GM19351 (cell line): ENCODE measurements around the gene STPG3.
"Not testable (repeated sequence)": the region's sequence is repeated elsewhere in the genome, so short reads cannot be mapped to it uniquely, and the experiment has no call there.

Source experiments
- ATAC-seq: cut with Tn5 transposase; IDR thresholded peaks from one replicate; pipeline ENCODE4 v1.9.1; 2021; ENCODE audit warnings: mild to moderate bottlenecking, moderate library complexity; ENCODE audit not compliant: unreplicated experiment

Gene STPG3

GRCh38 chr9:137244486-137245449 lies 6.3 kb upstream of the STPG3 start:
- no peak for ATAC-seq

- no peak for ATAC-seq
These were observed 5.3 kb upstream of the STPG3 start for GRCh38 chr9:137245450-137246421.

GRCh38 chr9:137247135-137247915 lies 3.8 kb upstream of the STPG3 start:
- no peak for ATAC-seq

- ATAC-seq = no peak
These were observed 3.2 kb upstream of the STPG3 start for GRCh38 chr9:137247916-137248175.

- ATAC-seq = no peak
These were observed 525 bp upstream of the STPG3 start for GRCh38 chr9:137250329-137251193.

- ATAC-seq = no peak
These were observed 593 bp downstream of the STPG3 start for GRCh38 chr9:137251490-137252268.

- ATAC-seq = no peak
These were observed 1.7 kb downstream of the STPG3 start for GRCh38 chr9:137252555-137253506.

GRCh38 chr9:137253717-137254623 lies 2.9 kb downstream of the STPG3 start:
- ATAC-seq = no peak

GRCh38 chr9:137254624-137255447 lies 3.8 kb downstream of the STPG3 start, which contains the start of gene NELFB:
NELFB (plus strand) TSS chr9:137255327.
- peak; percentile 77 for ATAC-seq

GRCh38 chr9:137255448-137256114 lies 4.5 kb downstream of the STPG3 start:
- peak; percentile 32 for ATAC-seq

GRCh38 chr9:137256362-137256761 lies 5.3 kb downstream of the STPG3 start:
- no peak for ATAC-seq

- ATAC-seq = no peak
These were observed 5.8 kb downstream of the STPG3 start for GRCh38 chr9:137256856-137257255.

- ATAC-seq = not testable (repeated sequence)
These were observed 11.3 kb downstream of the STPG3 start for GRCh38 chr9:137262173-137262908.

- no peak for ATAC-seq
These were observed 11.8 kb downstream of the STPG3 start for GRCh38 chr9:137262909-137263285.

GRCh38 chr9:137263506-137263905 lies 12.4 kb downstream of the STPG3 start:
- no peak for ATAC-seq
